Progenitor cell of endocrine pancreas (in vitro differentiated cells): ENCODE data around the gene RHOT2. TPM values are rescaled to one million over a fixed set of nuclear protein-coding genes. Genes with fewer than 3 reads are reported as not detected.
"Not testable (repeated sequence)": the region's sequence is repeated elsewhere in the genome, so short reads cannot be mapped to it uniquely, and the experiment has no call there.

ENCODE experiments used
- DNase-seq: peaks from one replicate; pipeline ENCODE4 v3.0.0; 2021; ENCODE audit warnings: low spot score; ENCODE audit not compliant: unreplicated experiment
- H3K27ac Mint-ChIP-seq: 2 replicates; pipeline ENCODE4 v1.8.0; 2021; ENCODE audit warnings: mild to moderate bottlenecking, moderate library complexity, mixed read lengths
- H3K27me3 Mint-ChIP-seq: 2 replicates; pipeline ENCODE4 v1.8.0; 2021; ENCODE audit warnings: mixed read lengths
- H3K36me3 Mint-ChIP-seq: 2 replicates; pipeline ENCODE4 v1.8.0; 2022; ENCODE audit warnings: mixed read lengths; ENCODE audit not compliant: insufficient read depth
- H3K4me1 Mint-ChIP-seq: 2 replicates; pipeline ENCODE4 v1.8.0; 2021; ENCODE audit warnings: low read depth, mixed read lengths
- H3K4me3 Mint-ChIP-seq: 2 replicates; pipeline ENCODE4 v1.8.0; 2021; ENCODE audit warnings: low read depth, mild to moderate bottlenecking, moderate library complexity, mixed read lengths
- H3K9me3 Mint-ChIP-seq: 2 replicates; pipeline ENCODE4 v1.8.0; 2021; ENCODE audit warnings: low read depth, mixed read lengths
- CTCF ChIP-seq: fragments of 200-600 bp; sonication (generic); IDR thresholded peaks from one replicate; pipeline ENCODE4 v1.5.0; 2021; ENCODE audit warnings: antibody characterized with exemption, mild to moderate bottlenecking; ENCODE audit not compliant: unreplicated experiment
- total RNA-seq: library from RNA; stranded (reverse); gene quantifications from 2 replicates; pipeline ENCODE4 v1.2.1, GENCODE V29; 2021

Gene RHOT2
- total RNA-seq, 1 donor from 2014 or later, result 153 TPM

GRCh38 chr16:712740-713250 lies 44.9 kb downstream of the RHOT2 start:
- H3K4me3 Mint-ChIP-seq, result peak overlapping the region; percentile 36
- not testable (repeated sequence) for H3K4me1 Mint-ChIP-seq, DNase-seq, H3K36me3 Mint-ChIP-seq, H3K9me3 Mint-ChIP-seq
- H3K27me3 Mint-ChIP-seq, result peaks cover 26% of the 10 kb centered on the region
- peak overlapping the region; percentile 69 for H3K27ac Mint-ChIP-seq
- peak; percentile 48 for TF ChIP-seq CTCF

- no peak for TF ChIP-seq CTCF
Measured at GRCh38 chr16:714079-714478, 46.1 kb downstream of the RHOT2 start.

GRCh38 chr16:714558-715476 lies 46.9 kb downstream of the RHOT2 start, which contains the start of gene METRN:
METRN (plus strand) TSS chr16:715118; CDS start chr16:715290, 172 bp downstream.
- Mint-ChIP-seq H3K27ac (peak within 1 kb of the TSS; percentile 54), H3K4me1 (peaks cover 9% of the 10 kb centered on the region), H3K27me3 (peaks cover 8% of the 10 kb centered on the region), H3K36me3 (no peaks in the 10 kb centered on the region), H3K4me3 (peak within 1 kb of the TSS; percentile 74), H3K9me3 (no peaks in the 10 kb centered on the region)
- peak; percentile 90 for DNase-seq
- no peak for TF ChIP-seq CTCF

More at GRCh38 chr16:714079-714478, 46.1 kb downstream of the RHOT2 start:
- Mint-ChIP-seq H3K36me3 (no peaks in the 10 kb centered on the region), H3K27ac (no peak overlapping the region), H3K27me3 (peaks cover 14% of the 10 kb centered on the region), H3K4me1 (peaks cover 6% of the 10 kb centered on the region), H3K4me3 (peak overlapping the region; percentile 46), H3K9me3 (no peaks in the 10 kb centered on the region)
- DNase-seq, result no peak

GRCh38 chr16:715477-716199 lies 47.7 kb downstream of the RHOT2 start:
- peaks cover 5% of the 10 kb centered on the region for H3K27me3 Mint-ChIP-seq
- H3K4me1 Mint-ChIP-seq, result peaks cover 12% of the 10 kb centered on the region
- no peaks in the 10 kb centered on the region for H3K36me3 Mint-ChIP-seq
- peak overlapping the region; percentile 54 for H3K27ac Mint-ChIP-seq
- H3K4me3 Mint-ChIP-seq, result peak overlapping the region; percentile 74
- no peaks in the 10 kb centered on the region for H3K9me3 Mint-ChIP-seq
- DNase-seq, result no peak
- peak; percentile 51 for TF ChIP-seq CTCF

GRCh38 chr16:716200-716568 lies 48.3 kb downstream of the RHOT2 start:
- Mint-ChIP-seq H3K36me3 (no peaks in the 10 kb centered on the region), H3K4me3 (peak overlapping the region; percentile 74), H3K27ac (peak overlapping the region; percentile 54), H3K27me3 (peaks cover 5% of the 10 kb centered on the region), H3K9me3 (no peaks in the 10 kb centered on the region), H3K4me1 (peaks cover 12% of the 10 kb centered on the region)
- DNase-seq, result peak; percentile 57
- no peak for TF ChIP-seq CTCF
